ENCODE results near the gene IP6K3. TPM values are rescaled to one million over a fixed set of nuclear protein-coding genes. Genes with fewer than 3 reads are reported as not detected.
A peak's percentile ranks its signal among the peaks of the same experiment; 100 is the strongest.

The IP6K3 gene
- total and polyA plus RNA-seq, 2 experiments from 2014 or later, result 0.14 to 0.16 TPM

DNA sequence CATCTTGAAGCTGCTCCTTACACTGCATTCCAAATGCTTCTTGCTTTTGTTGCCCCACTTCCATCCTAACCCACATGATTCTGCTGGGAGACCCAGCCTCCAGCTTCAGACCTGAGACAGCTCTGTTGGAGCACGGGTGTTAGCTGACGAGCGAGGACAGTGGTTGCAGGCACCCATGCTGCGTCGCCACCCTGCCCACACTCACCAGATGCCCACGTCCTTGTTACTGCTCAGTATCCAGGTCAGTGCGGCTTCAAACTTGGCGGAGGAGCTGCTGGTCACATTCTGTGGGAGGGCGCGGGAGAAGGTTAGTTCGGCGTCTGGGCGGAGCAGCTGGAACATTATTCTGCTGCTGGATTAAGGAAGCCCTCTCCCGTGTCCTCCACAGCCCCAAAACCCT, 33.2 kb upstream of the IP6K3 start:
- Mint-ChIP-seq H3K4me3 (no peak overlapping the region; the same call in 2 of the 3 replicates), H3K27me3 (ENCODE audit: insufficient read depth, low read depth, poor library complexity) (peaks cover 12% of the 10 kb centered on the region), H3K9me3 (no peaks in the 10 kb centered on the region), H3K4me1 (peaks cover 53% of the 10 kb centered on the region), H3K27ac (peak overlapping the region; percentile 95), H3K36me3 (ENCODE audit: low read depth) (peaks cover 87% of the 10 kb centered on the region)
- Histone ChIP-seq H3K9me2 (ENCODE audit: insufficient read depth) (no peaks in the 10 kb centered on the region), H3K36me3 (ENCODE audit: insufficient read depth) (peaks cover 24% of the 10 kb centered on the region), H2AFZ (no peak overlapping the region), H3K27me3 (ENCODE audit: insufficient read depth) (no peaks in the 10 kb centered on the region), H3K4me1 (ENCODE audit: insufficient read depth) (peaks cover 38% of the 10 kb centered on the region), H3K4me3 (no peak overlapping the region), H3F3A (replicated peaks; ENCODE audit: low read depth) (no peaks in the 10 kb centered on the region; the same call in 1 of the 2 replicates), H4K20me1 (replicated peaks; ENCODE audit: insufficient read depth) (peaks cover 3% of the 10 kb centered on the region; the same call in 1 of the 2 replicates), H3K27ac (ENCODE audit: low read depth) (peak overlapping the region; percentile 61), H3K79me2 (replicated peaks; ENCODE audit: insufficient read depth) (peaks cover 2% of the 10 kb centered on the region), H3K4me2 (no peak overlapping the region)
- ATAC-seq, result no peak
- TF ChIP-seq CREB1 (CRISPR knock-in tag; IDR thresholded peaks at IDR 0.05; ENCODE audit: low read depth) (no peak), EZH2phosphoT487 (IDR thresholded peaks at IDR 0.05; ENCODE audit: unreplicated experiment) (no peak), ZNF114 (CRISPR knock-in tag; IDR thresholded peaks at IDR 0.05) (no peak), ZNF331 (CRISPR knock-in tag; IDR thresholded peaks at IDR 0.05; ENCODE audit: low read depth) (no peak), STAT1 (IDR thresholded peaks at IDR 0.05; ENCODE audit: unreplicated experiment) (no peak), EZH2 (IDR thresholded peaks at IDR 0.05; ENCODE audit: low read depth, unreplicated experiment) (no peak), JUNB (IDR thresholded peaks at IDR 0.05; ENCODE audit: unreplicated experiment) (no peak), NANOG (IDR thresholded peaks at IDR 0.05; ENCODE audit: borderline replicate concordance) (no peak), POLR2AphosphoS5 (IDR thresholded peaks at IDR 0.05; ENCODE audit: low read depth) (no peak)
- TF ChIP-seq, protein P1, sequence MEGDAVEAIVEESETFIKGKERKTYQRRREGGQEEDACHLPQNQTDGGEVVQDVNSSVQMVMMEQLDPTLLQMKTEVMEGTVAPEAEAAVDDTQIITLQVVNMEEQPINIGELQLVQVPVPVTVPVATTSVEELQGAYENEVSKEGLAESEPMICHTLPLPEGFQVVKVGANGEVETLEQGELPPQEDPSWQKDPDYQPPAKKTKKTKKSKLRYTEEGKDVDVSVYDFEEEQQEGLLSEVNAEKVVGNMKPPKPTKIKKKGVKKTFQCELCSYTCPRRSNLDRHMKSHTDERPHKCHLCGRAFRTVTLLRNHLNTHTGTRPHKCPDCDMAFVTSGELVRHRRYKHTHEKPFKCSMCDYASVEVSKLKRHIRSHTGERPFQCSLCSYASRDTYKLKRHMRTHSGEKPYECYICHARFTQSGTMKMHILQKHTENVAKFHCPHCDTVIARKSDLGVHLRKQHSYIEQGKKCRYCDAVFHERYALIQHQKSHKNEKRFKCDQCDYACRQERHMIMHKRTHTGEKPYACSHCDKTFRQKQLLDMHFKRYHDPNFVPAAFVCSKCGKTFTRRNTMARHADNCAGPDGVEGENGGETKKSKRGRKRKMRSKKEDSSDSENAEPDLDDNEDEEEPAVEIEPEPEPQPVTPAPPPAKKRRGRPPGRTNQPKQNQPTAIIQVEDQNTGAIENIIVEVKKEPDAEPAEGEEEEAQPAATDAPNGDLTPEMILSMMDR (conservative IDR thresholded peaks at IDR 0.05; ENCODE audit: low read depth in 2 of 2), result no peak
- TF ChIP-seq, protein P2, sequence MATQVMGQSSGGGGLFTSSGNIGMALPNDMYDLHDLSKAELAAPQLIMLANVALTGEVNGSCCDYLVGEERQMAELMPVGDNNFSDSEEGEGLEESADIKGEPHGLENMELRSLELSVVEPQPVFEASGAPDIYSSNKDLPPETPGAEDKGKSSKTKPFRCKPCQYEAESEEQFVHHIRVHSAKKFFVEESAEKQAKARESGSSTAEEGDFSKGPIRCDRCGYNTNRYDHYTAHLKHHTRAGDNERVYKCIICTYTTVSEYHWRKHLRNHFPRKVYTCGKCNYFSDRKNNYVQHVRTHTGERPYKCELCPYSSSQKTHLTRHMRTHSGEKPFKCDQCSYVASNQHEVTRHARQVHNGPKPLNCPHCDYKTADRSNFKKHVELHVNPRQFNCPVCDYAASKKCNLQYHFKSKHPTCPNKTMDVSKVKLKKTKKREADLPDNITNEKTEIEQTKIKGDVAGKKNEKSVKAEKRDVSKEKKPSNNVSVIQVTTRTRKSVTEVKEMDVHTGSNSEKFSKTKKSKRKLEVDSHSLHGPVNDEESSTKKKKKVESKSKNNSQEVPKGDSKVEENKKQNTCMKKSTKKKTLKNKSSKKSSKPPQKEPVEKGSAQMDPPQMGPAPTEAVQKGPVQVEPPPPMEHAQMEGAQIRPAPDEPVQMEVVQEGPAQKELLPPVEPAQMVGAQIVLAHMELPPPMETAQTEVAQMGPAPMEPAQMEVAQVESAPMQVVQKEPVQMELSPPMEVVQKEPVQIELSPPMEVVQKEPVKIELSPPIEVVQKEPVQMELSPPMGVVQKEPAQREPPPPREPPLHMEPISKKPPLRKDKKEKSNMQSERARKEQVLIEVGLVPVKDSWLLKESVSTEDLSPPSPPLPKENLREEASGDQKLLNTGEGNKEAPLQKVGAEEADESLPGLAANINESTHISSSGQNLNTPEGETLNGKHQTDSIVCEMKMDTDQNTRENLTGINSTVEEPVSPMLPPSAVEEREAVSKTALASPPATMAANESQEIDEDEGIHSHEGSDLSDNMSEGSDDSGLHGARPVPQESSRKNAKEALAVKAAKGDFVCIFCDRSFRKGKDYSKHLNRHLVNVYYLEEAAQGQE (IDR thresholded peaks at IDR 0.05; ENCODE audit: unreplicated experiment), result no peak
- TF ChIP-seq, protein P3, sequence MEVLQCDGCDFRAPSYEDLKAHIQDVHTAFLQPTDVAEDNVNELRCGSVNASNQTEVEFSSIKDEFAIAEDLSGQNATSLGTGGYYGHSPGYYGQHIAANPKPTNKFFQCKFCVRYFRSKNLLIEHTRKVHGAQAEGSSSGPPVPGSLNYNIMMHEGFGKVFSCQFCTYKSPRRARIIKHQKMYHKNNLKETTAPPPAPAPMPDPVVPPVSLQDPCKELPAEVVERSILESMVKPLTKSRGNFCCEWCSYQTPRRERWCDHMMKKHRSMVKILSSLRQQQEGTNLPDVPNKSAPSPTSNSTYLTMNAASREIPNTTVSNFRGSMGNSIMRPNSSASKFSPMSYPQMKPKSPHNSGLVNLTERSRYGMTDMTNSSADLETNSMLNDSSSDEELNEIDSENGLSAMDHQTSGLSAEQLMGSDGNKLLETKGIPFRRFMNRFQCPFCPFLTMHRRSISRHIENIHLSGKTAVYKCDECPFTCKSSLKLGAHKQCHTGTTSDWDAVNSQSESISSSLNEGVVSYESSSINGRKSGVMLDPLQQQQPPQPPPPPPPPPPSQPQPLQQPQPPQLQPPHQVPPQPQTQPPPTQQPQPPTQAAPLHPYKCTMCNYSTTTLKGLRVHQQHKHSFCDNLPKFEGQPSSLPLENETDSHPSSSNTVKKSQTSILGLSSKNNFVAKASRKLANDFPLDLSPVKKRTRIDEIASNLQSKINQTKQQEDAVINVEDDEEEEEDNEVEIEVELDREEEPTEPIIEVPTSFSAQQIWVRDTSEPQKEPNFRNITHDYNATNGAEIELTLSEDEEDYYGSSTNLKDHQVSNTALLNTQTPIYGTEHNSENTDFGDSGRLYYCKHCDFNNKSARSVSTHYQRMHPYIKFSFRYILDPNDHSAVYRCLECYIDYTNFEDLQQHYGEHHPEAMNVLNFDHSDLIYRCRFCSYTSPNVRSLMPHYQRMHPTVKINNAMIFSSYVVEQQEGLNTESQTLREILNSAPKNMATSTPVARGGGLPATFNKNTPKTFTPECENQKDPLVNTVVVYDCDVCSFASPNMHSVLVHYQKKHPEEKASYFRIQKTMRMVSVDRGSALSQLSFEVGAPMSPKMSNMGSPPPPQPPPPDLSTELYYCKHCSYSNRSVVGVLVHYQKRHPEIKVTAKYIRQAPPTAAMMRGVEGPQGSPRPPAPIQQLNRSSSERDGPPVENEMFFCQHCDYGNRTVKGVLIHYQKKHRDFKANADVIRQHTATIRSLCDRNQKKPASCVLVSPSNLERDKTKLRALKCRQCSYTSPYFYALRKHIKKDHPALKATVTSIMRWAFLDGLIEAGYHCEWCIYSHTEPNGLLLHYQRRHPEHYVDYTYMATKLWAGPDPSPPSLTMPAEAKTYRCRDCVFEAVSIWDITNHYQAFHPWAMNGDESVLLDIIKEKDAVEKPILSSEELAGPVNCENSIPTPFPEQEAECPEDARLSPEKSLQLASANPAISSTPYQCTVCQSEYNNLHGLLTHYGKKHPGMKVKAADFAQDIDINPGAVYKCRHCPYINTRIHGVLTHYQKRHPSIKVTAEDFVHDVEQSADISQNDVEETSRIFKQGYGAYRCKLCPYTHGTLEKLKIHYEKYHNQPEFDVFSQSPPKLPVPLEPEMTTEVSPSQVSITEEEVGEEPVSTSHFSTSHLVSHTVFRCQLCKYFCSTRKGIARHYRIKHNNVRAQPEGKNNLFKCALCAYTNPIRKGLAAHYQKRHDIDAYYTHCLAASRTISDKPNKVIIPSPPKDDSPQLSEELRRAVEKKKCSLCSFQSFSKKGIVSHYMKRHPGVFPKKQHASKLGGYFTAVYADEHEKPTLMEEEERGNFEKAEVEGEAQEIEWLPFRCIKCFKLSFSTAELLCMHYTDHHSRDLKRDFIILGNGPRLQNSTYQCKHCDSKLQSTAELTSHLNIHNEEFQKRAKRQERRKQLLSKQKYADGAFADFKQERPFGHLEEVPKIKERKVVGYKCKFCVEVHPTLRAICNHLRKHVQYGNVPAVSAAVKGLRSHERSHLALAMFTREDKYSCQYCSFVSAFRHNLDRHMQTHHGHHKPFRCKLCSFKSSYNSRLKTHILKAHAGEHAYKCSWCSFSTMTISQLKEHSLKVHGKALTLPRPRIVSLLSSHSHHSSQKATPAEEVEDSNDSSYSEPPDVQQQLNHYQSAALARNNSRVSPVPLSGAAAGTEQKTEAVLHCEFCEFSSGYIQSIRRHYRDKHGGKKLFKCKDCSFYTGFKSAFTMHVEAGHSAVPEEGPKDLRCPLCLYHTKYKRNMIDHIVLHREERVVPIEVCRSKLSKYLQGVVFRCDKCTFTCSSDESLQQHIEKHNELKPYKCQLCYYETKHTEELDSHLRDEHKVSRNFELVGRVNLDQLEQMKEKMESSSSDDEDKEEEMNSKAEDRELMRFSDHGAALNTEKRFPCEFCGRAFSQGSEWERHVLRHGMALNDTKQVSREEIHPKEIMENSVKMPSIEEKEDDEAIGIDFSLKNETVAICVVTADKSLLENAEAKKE (CRISPR knock-in tag; IDR thresholded peaks at IDR 0.05), result no peak
- DNase-seq (ENCODE audit: low spot score), result no peak

Data from GM23338 (cell line).